Vagina (tissue), 2 donors: ENCODE data around the gene COL5A1. TPM values are rescaled to one million over a fixed set of nuclear protein-coding genes. Genes with fewer than 3 reads are reported as not detected.
"Not testable (repeated sequence)": the region's sequence is repeated elsewhere in the genome, so short reads cannot be mapped to it uniquely, and the experiment has no call there.

Experiments used
- DNase-seq, 2 donors: peaks; one replicate each; pipeline ENCODE4 v3.0.0-alpha.2; 2017; ENCODE audit errors: extremely low spot score in 2 of 2
- H3K27ac ChIP-seq: fragments of 200-600 bp; sonication (generic); one replicate; pipeline ENCODE4 v1.5.1; 2019
- H3K27me3 ChIP-seq: fragments of 200-600 bp; sonication (generic); one replicate; pipeline ENCODE4 v1.5.1; 2019
- H3K36me3 ChIP-seq, 2 donors: fragments of 200-600 bp; sonication (generic); one replicate each; pipeline ENCODE4 v1.5.1; 2017 to 2019
- H3K4me1 ChIP-seq: fragments of 200-600 bp; sonication (generic); one replicate; pipeline ENCODE4 v1.5.1; 2019
- H3K4me3 ChIP-seq, 2 donors: fragments of 200-600 bp; sonication (generic); 1 replicate in 1 of 2; 2 replicates in 1 of 2; pipeline ENCODE4 v1.5.1; 2016 to 2019
- H3K9me3 ChIP-seq: fragments of 200-600 bp; sonication (generic); one replicate; pipeline ENCODE4 v1.5.1; 2019
- POLR2A ChIP-seq, 2 donors: fragments of 450-650 bp; IDR thresholded peaks; one replicate each; pipeline ENCODE4 v1.6.1; 2017; ENCODE audit warnings: antibody characterized with exemption in 2 of 2, mild to moderate bottlenecking in 2 of 2, moderate library complexity in 2 of 2
- POLR2AphosphoS5 ChIP-seq, 2 donors: sonication (generic); formaldehyde crosslinking; IDR thresholded peaks; one replicate each; pipeline ENCODE4 v1.9.0; 2017; ENCODE audit warnings: antibody characterized with exemption in 2 of 2, mild to moderate bottlenecking in 2 of 2, low read depth in 1 of 2; ENCODE audit not compliant: insufficient read depth in 1 of 2
- intact Hi-C: fragments of 100-400 bp; cut with DNase I; formaldehyde crosslinking; loops from one replicate; pipeline ENCODE4 v1.15.1; 2023
- total RNA-seq: library from RNA; depleted of rRNA; stranded (reverse); fragments of >200 nt; gene quantifications from one replicate; pipeline ENCODE4 v1.2.3, GENCODE V29; 2016
- TF ChIP-seq, protein P1 (sequence below), 3 experiments: fragments of 450-650 bp in 2 of 3; fragments of 200-600 bp in 1 of 3; sonication (generic) in 1 of 3; IDR thresholded peaks; one replicate each; pipeline ENCODE4 v1.5.1; 2017 to 2019; ENCODE audit warnings: antibody characterized with exemption in 3 of 3, mild to moderate bottlenecking in 2 of 3, moderate library complexity in 2 of 3

The COL5A1 gene
- total RNA-seq, 1 donor from 2014 or later, result 36.6 TPM

DNA sequence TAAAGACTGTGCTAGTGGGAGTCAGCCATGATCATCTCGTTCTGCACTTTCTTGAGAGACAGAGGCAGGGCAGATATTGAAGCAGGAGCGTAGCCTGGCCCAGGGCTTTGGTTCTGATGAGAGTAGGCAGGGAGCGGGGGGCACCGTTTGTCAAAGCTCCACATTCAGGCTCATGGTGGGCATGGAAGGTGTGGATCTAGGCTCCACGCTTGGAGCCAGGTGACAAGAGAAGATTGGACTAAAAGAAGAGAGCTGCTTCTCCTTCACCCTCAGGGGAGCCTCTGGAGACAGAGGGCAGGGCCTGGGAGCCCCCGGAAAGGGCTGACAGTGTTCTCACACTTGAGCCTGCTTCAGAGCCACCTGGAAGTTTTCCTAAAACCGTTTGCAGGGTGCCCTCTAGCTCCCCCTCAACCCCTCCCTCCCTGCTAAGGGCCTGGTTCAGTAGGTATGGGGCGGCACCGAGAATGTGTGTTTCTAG lies 214.3 kb downstream of the COL5A1 start:
- Histone ChIP-seq H3K36me3 (no peaks in the 10 kb centered on the region), H3K27ac (no peak overlapping the region), H3K9me3 (no peaks in the 10 kb centered on the region), H3K4me1 (no peaks in the 10 kb centered on the region), H3K27me3 (no peaks in the 10 kb centered on the region), H3K4me3 (no peak overlapping the region)
- no peak for TF ChIP-seq POLR2AphosphoS5 (IDR thresholded peaks at IDR 0.05; ENCODE audit: insufficient read depth in 1 of 2, low read depth in 1 of 2)
- TF ChIP-seq, protein P1, sequence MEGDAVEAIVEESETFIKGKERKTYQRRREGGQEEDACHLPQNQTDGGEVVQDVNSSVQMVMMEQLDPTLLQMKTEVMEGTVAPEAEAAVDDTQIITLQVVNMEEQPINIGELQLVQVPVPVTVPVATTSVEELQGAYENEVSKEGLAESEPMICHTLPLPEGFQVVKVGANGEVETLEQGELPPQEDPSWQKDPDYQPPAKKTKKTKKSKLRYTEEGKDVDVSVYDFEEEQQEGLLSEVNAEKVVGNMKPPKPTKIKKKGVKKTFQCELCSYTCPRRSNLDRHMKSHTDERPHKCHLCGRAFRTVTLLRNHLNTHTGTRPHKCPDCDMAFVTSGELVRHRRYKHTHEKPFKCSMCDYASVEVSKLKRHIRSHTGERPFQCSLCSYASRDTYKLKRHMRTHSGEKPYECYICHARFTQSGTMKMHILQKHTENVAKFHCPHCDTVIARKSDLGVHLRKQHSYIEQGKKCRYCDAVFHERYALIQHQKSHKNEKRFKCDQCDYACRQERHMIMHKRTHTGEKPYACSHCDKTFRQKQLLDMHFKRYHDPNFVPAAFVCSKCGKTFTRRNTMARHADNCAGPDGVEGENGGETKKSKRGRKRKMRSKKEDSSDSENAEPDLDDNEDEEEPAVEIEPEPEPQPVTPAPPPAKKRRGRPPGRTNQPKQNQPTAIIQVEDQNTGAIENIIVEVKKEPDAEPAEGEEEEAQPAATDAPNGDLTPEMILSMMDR (IDR thresholded peaks at IDR 0.05), result no peak
- TF ChIP-seq POLR2A (IDR thresholded peaks at IDR 0.05), result no peak
- no peak for DNase-seq
- intact Hi-C loops, result no loop called here

DNA sequence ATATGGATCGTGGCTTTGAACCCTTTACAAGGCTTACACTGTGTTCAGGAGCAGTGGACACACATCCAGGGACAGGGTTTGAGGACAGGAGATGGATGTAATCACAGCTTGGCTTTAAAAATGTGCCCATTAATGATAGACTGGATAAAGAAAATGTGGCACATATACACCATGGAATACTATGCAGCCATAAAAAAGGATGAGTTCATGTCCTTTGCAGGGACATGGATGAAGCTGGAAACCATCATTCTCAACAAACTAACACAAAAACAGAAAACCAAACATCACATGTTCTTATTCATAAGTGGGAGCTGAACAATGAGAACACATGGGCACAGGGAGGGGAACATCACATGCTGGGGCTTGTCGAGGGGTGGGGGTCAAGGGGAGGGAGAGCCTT lies 215.8 kb downstream of the COL5A1 start:
- H3K4me3 ChIP-seq, H3K9me3 ChIP-seq, H3K27me3 ChIP-seq, H3K36me3 ChIP-seq, H3K27ac ChIP-seq, intact Hi-C loops, DNase-seq, H3K4me1 ChIP-seq: not testable (repeated sequence)

DNA sequence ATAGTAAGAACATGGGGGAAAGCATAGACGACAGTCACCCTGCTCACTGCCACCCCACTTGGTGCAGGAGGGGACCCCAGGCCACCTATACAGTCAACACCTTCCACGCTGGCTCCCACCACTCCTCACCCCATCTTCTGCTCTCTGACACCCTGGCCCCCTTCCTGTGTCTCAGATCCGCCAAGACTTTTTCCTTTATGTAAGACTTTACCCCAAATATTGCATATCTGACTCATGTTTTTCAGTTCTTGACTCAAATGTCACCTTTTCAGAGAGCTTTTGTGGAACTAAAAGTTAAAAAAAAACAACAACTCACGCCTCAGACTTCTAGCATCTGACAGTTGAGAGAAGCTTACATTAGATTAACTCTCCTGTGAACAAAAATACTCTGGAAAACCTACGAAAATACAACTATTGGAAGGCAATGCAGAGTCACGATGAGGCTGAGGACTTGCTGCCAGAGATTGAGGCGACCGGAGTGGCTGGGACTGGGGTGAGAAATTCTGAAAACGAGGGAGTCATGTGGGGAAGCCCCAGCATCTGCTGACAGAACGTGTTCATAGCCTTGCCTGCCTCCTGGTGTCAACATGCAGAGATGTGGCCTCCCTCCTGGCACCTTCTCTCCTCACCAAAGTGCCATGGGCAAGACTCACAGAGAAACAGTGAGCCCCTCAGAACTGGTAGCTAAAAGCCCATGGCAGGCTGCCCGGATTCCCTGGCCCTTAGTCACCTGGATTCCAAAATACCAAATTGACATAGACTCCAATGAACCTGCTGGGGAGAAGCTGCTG lies 216.6 kb downstream of the COL5A1 start:
- no peak overlapping the region for H3K27ac ChIP-seq
- intact Hi-C loops, result no loop called here
- H3K9me3 ChIP-seq, result no peaks in the 10 kb centered on the region
- DNase-seq, result no peak
- no peaks in the 10 kb centered on the region for H3K27me3 ChIP-seq
- H3K36me3 ChIP-seq, result no peaks in the 10 kb centered on the region
- H3K4me1 ChIP-seq, result no peaks in the 10 kb centered on the region
- no peak overlapping the region for H3K4me3 ChIP-seq
- TF ChIP-seq, protein P1 (IDR thresholded peaks at IDR 0.05), result no peak
- TF ChIP-seq POLR2AphosphoS5 (IDR thresholded peaks at IDR 0.05; ENCODE audit: insufficient read depth in 1 of 2, low read depth in 1 of 2) (no peak), POLR2A (IDR thresholded peaks at IDR 0.05) (no peak)

DNA sequence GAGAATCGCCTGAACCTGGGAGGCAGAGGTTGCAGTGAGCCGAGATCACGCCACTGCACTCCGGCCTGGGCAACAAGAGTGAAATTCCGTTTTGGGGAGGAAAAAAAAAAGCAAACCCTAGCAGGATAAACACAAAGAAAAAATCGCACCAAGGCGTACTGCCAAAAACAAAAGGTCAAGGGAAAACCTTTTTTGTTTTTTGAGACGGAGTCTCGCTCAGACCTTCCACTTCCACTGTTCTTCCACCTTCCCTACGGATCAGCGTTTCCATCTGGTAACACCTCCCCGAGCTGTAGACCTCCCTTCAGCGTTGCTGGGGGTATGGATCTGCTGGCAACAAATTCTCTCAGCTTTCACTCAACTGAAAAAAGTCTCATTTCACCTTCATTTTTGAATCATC lies 218.9 kb downstream of the COL5A1 start:
- Histone ChIP-seq H3K9me3 (no peaks in the 10 kb centered on the region), H3K4me1 (peaks cover 7% of the 10 kb centered on the region), H3K4me3 (no peak overlapping the region), H3K27me3 (no peaks in the 10 kb centered on the region), H3K36me3 (no peaks in the 10 kb centered on the region), H3K27ac (no peak overlapping the region)
- TF ChIP-seq, protein P1 (IDR thresholded peaks at IDR 0.05), result no peak
- no peak for TF ChIP-seq POLR2AphosphoS5 (IDR thresholded peaks at IDR 0.05; ENCODE audit: insufficient read depth in 1 of 2, low read depth in 1 of 2)
- TF ChIP-seq POLR2A (IDR thresholded peaks at IDR 0.05), result no peak
- intact Hi-C loops, result no loop called here
- DNase-seq, result no peak

DNA sequence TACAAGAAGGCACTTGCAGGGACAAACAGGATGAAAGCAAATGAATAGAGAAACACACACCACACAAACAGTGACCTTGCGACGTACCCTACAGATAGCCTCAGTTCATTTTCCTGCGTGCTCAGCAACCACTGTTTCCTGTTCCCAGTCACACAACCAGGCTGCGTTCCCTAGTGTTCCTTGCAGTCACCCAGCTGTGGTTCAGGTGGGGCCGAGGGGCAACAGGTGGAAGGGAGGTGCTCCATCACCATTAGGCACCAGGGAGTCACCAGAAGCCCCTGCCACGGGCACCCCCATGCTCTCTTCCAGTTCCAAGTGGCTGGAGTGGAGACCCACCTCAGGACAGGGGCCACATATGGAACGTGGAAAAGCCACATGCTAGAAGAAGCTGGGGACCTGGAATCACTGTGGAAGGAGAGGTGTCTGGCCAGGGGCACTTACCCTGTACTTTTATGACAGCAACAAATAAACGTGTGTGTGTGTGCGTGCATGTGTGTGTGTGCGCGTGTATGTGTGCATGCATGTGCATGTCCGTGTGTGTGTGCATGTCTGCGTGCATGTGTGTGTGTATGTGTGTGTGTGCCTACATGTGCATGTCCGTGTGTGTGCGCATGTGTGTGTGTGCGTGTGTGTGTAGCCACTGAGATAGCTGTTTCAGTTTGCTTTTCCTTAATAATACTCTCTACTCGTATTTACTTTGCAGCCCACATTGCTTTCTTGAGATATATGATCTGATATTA lies 220.2 kb downstream of the COL5A1 start:
- TF ChIP-seq POLR2A (IDR thresholded peaks at IDR 0.05), result no peak
- no peak overlapping the region for H3K4me3 ChIP-seq
- no peak overlapping the region for H3K27ac ChIP-seq
- no peaks in the 10 kb centered on the region for H3K27me3 ChIP-seq
- DNase-seq, result no peak
- H3K4me1 ChIP-seq, result peaks cover 7% of the 10 kb centered on the region
- intact Hi-C loops, result no loop called here
- H3K36me3 ChIP-seq, result no peaks in the 10 kb centered on the region
- H3K9me3 ChIP-seq, result no peaks in the 10 kb centered on the region
